ENCODE measurements around the gene HASPIN.

DNA sequence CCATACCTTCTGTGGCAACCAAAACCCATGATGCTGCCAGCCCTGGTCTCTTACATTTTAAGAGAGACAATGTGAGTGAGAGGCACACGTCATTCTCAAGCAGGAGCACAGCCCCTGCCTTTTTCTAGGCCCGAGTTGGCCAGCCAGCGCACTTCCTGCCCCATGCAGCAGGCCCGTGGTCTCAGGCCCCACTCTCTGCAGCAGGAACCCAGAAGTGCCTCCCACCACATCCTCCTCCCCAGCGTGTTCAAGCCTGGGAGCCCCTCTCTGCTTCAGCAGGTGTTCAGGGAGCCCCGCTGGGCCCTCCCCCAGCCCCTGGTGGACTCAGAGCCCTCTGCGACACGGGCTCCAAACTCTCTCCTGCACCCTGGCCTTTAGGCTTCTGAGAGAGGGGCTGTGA lies 46.8 kb downstream of the HASPIN start:
- TF ChIP-seq ZSCAN25 (CRISPR knock-in tag; IDR thresholded peaks at IDR 0.05) (no peak), U2AF2 (IDR thresholded peaks at IDR 0.05; ENCODE audit: low read depth, low read length) (no peak), ZNF282 (IDR thresholded peaks at IDR 0.05; ENCODE audit: partially characterized antibody) (no peak), ELF4 (CRISPR knock-in tag; IDR thresholded peaks at IDR 0.05; ENCODE audit: borderline replicate concordance) (no peak), RFX5 (IDR thresholded peaks at IDR 0.05; ENCODE audit: low read depth, low read length) (no peak), ZNF609 (CRISPR knock-in tag; IDR thresholded peaks at IDR 0.05; ENCODE audit: borderline replicate concordance) (no peak), POLR2A (IDR thresholded peaks at IDR 0.05; ENCODE audit: insufficient read depth in 1 of 2, low read depth in 2 of 2, low read length in 2 of 2) (no peak), EZH2 (conservative IDR thresholded peaks at IDR 0.05; ENCODE audit: low read depth, low read length) (no peak), ZNF121 (CRISPR knock-in tag; IDR thresholded peaks at IDR 0.05) (no peak), ZNF746 (CRISPR knock-in tag; IDR thresholded peaks at IDR 0.05) (no peak)
- TF ChIP-seq, protein P1, sequence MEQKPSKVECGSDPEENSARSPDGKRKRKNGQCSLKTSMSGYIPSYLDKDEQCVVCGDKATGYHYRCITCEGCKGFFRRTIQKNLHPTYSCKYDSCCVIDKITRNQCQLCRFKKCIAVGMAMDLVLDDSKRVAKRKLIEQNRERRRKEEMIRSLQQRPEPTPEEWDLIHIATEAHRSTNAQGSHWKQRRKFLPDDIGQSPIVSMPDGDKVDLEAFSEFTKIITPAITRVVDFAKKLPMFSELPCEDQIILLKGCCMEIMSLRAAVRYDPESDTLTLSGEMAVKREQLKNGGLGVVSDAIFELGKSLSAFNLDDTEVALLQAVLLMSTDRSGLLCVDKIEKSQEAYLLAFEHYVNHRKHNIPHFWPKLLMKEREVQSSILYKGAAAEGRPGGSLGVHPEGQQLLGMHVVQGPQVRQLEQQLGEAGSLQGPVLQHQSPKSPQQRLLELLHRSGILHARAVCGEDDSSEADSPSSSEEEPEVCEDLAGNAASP (CRISPR knock-in tag; IDR thresholded peaks at IDR 0.05; ENCODE audit: borderline replicate concordance): no peak

Data from HepG2 (cell line).